HL-60 (cell line): ENCODE measurements around the gene EEA1.

ENCODE experiments used
- DNase-seq, 2 experiments: peaks; one replicate each; pipeline ENCODE4 v3.0.0-alpha.2; 2010 to 2020; ENCODE audit warnings: low read depth in 1 of 2, low spot score in 1 of 2
- H3K27ac ChIP-seq: fragments of 250-450 bp; sonication (Bioruptor Pico); replicated peaks from 2 replicates; pipeline ENCODE4 v1.5.1; 2020; ENCODE audit warnings: mild to moderate bottlenecking, moderate library complexity
- H3K27me3 ChIP-seq: fragments of 250-450 bp; sonication (Bioruptor Pico); 2 replicates; pipeline ENCODE4 v1.5.1; 2021; ENCODE audit warnings: mild to moderate bottlenecking, moderate library complexity; ENCODE audit not compliant: insufficient read depth, poor library complexity, severe bottlenecking
- H3K4me3 ChIP-seq: replicated peaks from 2 replicates; pipeline ENCODE4 v1.5.1; 2011; ENCODE audit warnings: mild to moderate bottlenecking, control low read depth, low read length; ENCODE audit not compliant: insufficient read depth
- CTCF ChIP-seq: IDR thresholded peaks from one replicate; pipeline ENCODE4 v1.5.1; 2011; ENCODE audit warnings: low read length, control low read depth, inconsistent platforms; ENCODE audit not compliant: insufficient read depth
- GABPA ChIP-seq: IDR thresholded peaks from 2 replicates; pipeline ENCODE4 v1.6.1; 2012; ENCODE audit warnings: low read depth
- POLR2AphosphoS5 ChIP-seq: IDR thresholded peaks from 2 replicates; pipeline ENCODE4 v1.6.1; 2012; ENCODE audit warnings: low read depth
- SPI1 ChIP-seq: IDR thresholded peaks from 2 replicates; pipeline ENCODE4 v1.6.1; 2012; ENCODE audit warnings: low read depth, mild to moderate bottlenecking, borderline replicate concordance
- TF ChIP-seq, protein P1 (sequence below): IDR thresholded peaks from 2 replicates; pipeline ENCODE4 v1.6.1; 2012; ENCODE audit warnings: low read depth; ENCODE audit not compliant: insufficient replicate concordance

Gene EEA1

DNA sequence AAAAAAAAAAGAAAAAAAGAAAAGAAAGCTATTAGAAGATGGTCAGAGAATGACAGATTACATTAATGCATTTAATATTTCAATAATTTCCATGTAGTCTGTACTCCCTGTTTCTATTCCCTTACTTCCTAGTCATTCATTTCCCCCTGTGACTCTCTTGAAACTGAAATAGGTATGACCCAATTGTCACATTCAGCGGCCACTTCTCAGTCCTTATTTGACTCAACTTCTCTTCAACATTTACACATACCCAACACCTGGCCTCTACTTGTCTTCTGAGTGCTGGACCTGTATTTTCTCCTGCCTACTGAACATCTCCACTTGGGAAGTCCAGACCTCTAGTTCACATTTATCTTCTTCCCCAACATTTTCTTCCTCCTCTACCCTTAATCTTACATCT lies 7.2 kb downstream of the EEA1 start:
- Histone ChIP-seq H3K27ac (no peak overlapping the region), H3K27me3 (no peaks in the 10 kb centered on the region), H3K4me3 (no peak overlapping the region)
- TF ChIP-seq POLR2AphosphoS5 = no peak
- no peak for TF ChIP-seq GABPA
- TF ChIP-seq SPI1 = no peak
- TF ChIP-seq, protein P1, sequence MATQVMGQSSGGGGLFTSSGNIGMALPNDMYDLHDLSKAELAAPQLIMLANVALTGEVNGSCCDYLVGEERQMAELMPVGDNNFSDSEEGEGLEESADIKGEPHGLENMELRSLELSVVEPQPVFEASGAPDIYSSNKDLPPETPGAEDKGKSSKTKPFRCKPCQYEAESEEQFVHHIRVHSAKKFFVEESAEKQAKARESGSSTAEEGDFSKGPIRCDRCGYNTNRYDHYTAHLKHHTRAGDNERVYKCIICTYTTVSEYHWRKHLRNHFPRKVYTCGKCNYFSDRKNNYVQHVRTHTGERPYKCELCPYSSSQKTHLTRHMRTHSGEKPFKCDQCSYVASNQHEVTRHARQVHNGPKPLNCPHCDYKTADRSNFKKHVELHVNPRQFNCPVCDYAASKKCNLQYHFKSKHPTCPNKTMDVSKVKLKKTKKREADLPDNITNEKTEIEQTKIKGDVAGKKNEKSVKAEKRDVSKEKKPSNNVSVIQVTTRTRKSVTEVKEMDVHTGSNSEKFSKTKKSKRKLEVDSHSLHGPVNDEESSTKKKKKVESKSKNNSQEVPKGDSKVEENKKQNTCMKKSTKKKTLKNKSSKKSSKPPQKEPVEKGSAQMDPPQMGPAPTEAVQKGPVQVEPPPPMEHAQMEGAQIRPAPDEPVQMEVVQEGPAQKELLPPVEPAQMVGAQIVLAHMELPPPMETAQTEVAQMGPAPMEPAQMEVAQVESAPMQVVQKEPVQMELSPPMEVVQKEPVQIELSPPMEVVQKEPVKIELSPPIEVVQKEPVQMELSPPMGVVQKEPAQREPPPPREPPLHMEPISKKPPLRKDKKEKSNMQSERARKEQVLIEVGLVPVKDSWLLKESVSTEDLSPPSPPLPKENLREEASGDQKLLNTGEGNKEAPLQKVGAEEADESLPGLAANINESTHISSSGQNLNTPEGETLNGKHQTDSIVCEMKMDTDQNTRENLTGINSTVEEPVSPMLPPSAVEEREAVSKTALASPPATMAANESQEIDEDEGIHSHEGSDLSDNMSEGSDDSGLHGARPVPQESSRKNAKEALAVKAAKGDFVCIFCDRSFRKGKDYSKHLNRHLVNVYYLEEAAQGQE = no peak
- TF ChIP-seq CTCF = no peak
- no peak for DNase-seq

- no peak for TF ChIP-seq CTCF
- no peak for TF ChIP-seq POLR2AphosphoS5
- no peak for TF ChIP-seq GABPA
- TF ChIP-seq, protein P1 = no peak
- TF ChIP-seq SPI1 = no peak
- H3K4me3 ChIP-seq = no peak overlapping the region
- no peak for DNase-seq
- H3K27ac ChIP-seq = no peak overlapping the region
- H3K27me3 ChIP-seq = no peaks in the 10 kb centered on the region
Observed at GRCh38 chr12:92915365-92915764, 13.7 kb downstream of the EEA1 start.

DNA sequence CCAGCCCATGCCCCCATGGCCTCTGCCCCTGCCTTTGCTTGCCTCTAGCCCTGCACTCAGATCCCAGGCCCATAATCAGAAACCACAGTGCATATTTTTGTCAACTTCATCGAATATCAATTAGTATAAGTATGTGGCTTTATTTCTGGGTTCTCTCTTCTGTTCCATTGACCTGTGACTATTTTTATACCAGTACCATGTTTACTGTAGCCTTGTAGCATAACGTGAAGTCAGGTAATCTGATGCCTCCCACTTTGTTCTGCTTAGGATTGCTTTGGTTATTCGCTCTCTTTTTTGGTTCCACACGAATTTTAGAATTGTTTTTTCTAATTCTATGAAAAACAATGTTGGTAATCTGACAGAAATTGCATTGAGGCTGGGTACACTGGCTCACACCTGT lies 14.9 kb downstream of the EEA1 start:
- DNase-seq = no peak
- H3K27me3 ChIP-seq = no peaks in the 10 kb centered on the region
- TF ChIP-seq GABPA (no peak), POLR2AphosphoS5 (no peak), CTCF (no peak), SPI1 (no peak)
- TF ChIP-seq, protein P1 = no peak
- no peak overlapping the region for H3K4me3 ChIP-seq
- no peak overlapping the region for H3K27ac ChIP-seq
